Type B pancreatic cell (in vitro differentiated cells): ENCODE data around the gene HCFC2. TPM values are rescaled to one million over a fixed set of nuclear protein-coding genes. Genes with fewer than 3 reads are reported as not detected.

Experiments used
- DNase-seq: peaks from one replicate; pipeline ENCODE4 v3.0.0; 2021; ENCODE audit warnings: mixed read lengths; ENCODE audit not compliant: unreplicated experiment; ENCODE audit errors: extremely low spot score
- H3K27ac Mint-ChIP-seq: 2 replicates; pipeline ENCODE4 v1.8.0; 2021; ENCODE audit warnings: mild to moderate bottlenecking, mixed read lengths
- H3K27me3 Mint-ChIP-seq: 2 replicates; pipeline ENCODE4 v1.8.0; 2021; ENCODE audit warnings: mixed read lengths
- H3K36me3 Mint-ChIP-seq: 2 replicates; pipeline ENCODE4 v1.8.0; 2021; ENCODE audit warnings: mixed read lengths
- H3K4me1 Mint-ChIP-seq: one replicate; pipeline ENCODE4 v1.8.0; 2021; ENCODE audit warnings: mixed read lengths; ENCODE audit not compliant: unreplicated experiment
- H3K4me3 Mint-ChIP-seq: 2 replicates; pipeline ENCODE4 v1.8.0; 2021; ENCODE audit warnings: mild to moderate bottlenecking, mixed read lengths
- H3K9me3 Mint-ChIP-seq: 2 replicates; pipeline ENCODE4 v1.8.0; 2021; ENCODE audit warnings: mixed read lengths
- total RNA-seq: library from RNA; stranded (reverse); gene quantifications from 2 replicates; pipeline ENCODE4 v1.2.1, GENCODE V29; 2021; ENCODE audit warnings: low replicate concordance
- TF ChIP-seq, protein P1 (sequence below): fragments of 200-600 bp; sonication (generic); conservative IDR thresholded peaks from 2 replicates; pipeline ENCODE4 v1.5.0; 2021; ENCODE audit warnings: antibody characterized with exemption, mild to moderate bottlenecking

The HCFC2 gene
- total RNA-seq, 1 donor from 2014 or later = 11.2 TPM

DNA sequence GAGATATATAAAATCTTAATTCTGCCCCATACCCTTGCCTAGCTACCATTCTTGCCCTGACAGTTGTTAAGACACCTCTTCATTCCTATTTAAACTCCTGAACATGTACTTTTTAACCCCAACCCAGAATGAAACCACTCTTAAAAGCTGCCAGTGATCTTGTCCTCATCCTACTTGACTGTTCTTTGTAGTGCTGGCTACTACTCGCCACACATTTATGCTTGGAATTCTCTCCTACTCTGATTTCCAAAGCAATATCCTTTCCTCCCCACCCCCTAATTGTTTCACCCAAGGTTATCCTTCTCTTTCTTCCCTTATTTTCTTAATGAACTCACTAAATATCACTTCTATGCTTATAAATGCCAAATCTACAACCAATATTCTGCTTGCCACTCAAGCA, 69.5 kb downstream of the HCFC2 start:
- Mint-ChIP-seq H3K4me1 (peaks cover 30% of the 10 kb centered on the region), H3K27ac (no peak overlapping the region), H3K9me3 (no peaks in the 10 kb centered on the region), H3K36me3 (peaks cover 4% of the 10 kb centered on the region), H3K4me3 (no peak overlapping the region), H3K27me3 (no peaks in the 10 kb centered on the region)
- TF ChIP-seq, protein P1, sequence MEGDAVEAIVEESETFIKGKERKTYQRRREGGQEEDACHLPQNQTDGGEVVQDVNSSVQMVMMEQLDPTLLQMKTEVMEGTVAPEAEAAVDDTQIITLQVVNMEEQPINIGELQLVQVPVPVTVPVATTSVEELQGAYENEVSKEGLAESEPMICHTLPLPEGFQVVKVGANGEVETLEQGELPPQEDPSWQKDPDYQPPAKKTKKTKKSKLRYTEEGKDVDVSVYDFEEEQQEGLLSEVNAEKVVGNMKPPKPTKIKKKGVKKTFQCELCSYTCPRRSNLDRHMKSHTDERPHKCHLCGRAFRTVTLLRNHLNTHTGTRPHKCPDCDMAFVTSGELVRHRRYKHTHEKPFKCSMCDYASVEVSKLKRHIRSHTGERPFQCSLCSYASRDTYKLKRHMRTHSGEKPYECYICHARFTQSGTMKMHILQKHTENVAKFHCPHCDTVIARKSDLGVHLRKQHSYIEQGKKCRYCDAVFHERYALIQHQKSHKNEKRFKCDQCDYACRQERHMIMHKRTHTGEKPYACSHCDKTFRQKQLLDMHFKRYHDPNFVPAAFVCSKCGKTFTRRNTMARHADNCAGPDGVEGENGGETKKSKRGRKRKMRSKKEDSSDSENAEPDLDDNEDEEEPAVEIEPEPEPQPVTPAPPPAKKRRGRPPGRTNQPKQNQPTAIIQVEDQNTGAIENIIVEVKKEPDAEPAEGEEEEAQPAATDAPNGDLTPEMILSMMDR = no peak
- DNase-seq = no peak

DNA sequence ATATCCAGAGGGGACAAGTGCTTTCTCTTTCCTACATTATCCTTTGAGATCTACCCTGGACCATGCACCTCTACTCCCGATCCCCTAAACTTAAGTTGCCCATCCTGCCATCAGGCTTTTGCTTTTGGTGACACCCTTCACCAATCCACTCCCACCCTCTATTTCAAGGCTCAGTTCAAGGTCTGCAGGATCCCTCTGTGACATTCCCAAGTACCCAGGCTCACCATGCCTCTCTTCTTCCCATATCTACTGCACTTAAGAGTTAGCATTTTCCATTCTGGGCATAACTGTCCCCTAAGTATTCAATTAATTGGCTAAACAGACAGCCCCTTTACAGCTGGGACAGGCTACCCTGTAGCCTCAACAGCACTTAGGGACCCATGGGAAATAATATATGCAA, 70.6 kb downstream of the HCFC2 start:
- H3K36me3 Mint-ChIP-seq = peaks cover 4% of the 10 kb centered on the region
- no peaks in the 10 kb centered on the region for H3K9me3 Mint-ChIP-seq
- no peaks in the 10 kb centered on the region for H3K27me3 Mint-ChIP-seq
- H3K4me1 Mint-ChIP-seq = peaks cover 34% of the 10 kb centered on the region
- TF ChIP-seq, protein P1 = no peak
- DNase-seq = no peak
- H3K27ac Mint-ChIP-seq = no peak overlapping the region
- H3K4me3 Mint-ChIP-seq = no peak overlapping the region

DNA sequence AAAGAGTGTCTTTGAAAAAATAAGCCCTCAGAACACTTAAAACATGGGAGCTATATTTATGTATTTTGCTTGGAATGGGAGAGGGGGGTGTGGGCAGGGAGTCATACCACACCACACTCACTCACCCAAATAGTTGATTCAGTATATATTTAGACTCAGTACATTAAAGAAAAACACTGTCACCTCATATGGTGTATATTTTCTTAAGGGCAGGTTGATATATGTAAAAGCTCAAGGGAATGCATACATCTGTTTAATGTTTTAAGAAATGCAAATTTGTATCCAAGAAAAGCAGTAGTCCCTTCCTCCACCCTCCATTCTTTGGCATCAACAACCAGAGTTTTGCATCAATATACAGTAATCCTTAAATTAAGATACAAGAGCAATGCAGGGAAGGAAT, 72.2 kb downstream of the HCFC2 start:
- no peaks in the 10 kb centered on the region for H3K36me3 Mint-ChIP-seq
- H3K4me1 Mint-ChIP-seq = peaks cover 24% of the 10 kb centered on the region
- no peak for DNase-seq
- H3K4me3 Mint-ChIP-seq = peak overlapping the region; percentile 94
- TF ChIP-seq, protein P1 = no peak
- H3K9me3 Mint-ChIP-seq = no peaks in the 10 kb centered on the region
- no peaks in the 10 kb centered on the region for H3K27me3 Mint-ChIP-seq
- peak overlapping the region; percentile 91 for H3K27ac Mint-ChIP-seq

DNA sequence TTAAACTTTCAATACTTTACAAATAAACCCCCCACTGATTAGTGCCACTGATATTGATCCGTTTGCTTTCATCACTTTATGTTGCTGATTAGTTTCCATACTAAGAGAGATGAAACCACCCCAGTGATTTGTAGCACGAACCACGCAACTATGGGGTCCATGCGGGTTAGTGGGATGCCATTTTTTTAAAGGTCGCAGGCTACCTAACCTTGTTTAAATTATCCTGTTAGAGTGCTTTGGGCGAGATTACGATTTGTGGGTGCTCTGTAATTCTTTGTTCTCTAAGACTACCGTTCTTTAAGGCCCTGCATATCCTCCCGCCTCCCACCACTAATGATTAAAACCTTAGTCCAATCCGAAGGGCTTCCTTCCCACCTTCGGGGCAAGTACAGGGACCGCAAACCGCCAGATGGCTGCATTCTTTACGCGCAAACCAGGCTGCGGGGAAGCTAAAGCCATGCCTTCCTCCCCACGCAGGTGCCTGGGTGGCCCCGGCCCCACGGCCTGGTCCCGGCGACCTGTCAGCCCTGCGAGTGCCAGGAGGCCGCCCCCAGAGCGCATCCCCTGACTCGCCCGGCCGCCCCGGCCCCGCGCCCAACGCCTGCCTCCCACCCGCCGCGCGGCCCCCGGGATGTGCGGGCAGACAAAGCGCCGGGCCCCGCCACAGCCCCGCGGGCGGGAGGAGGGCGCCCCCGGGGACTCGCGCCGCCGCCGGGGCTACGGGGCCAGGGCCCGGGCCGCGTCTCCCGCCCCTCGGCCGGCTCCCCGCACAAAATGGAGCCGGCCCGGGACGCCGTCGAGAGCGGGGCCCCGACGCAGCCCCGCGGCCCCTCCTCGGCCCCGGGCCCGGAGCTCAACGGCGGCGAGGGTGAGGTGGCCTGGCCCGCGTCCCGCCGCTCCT, 72.9 kb downstream of the HCFC2 start:
- no peaks in the 10 kb centered on the region for H3K9me3 Mint-ChIP-seq
- H3K4me1 Mint-ChIP-seq = peaks cover 20% of the 10 kb centered on the region
- TF ChIP-seq, protein P1 = no peak
- H3K27me3 Mint-ChIP-seq = peaks cover 3% of the 10 kb centered on the region
- H3K4me3 Mint-ChIP-seq = peak overlapping the region; percentile 94
- peak; percentile 76 for DNase-seq
- no peaks in the 10 kb centered on the region for H3K36me3 Mint-ChIP-seq
- H3K27ac Mint-ChIP-seq = peak overlapping the region; percentile 91

DNA sequence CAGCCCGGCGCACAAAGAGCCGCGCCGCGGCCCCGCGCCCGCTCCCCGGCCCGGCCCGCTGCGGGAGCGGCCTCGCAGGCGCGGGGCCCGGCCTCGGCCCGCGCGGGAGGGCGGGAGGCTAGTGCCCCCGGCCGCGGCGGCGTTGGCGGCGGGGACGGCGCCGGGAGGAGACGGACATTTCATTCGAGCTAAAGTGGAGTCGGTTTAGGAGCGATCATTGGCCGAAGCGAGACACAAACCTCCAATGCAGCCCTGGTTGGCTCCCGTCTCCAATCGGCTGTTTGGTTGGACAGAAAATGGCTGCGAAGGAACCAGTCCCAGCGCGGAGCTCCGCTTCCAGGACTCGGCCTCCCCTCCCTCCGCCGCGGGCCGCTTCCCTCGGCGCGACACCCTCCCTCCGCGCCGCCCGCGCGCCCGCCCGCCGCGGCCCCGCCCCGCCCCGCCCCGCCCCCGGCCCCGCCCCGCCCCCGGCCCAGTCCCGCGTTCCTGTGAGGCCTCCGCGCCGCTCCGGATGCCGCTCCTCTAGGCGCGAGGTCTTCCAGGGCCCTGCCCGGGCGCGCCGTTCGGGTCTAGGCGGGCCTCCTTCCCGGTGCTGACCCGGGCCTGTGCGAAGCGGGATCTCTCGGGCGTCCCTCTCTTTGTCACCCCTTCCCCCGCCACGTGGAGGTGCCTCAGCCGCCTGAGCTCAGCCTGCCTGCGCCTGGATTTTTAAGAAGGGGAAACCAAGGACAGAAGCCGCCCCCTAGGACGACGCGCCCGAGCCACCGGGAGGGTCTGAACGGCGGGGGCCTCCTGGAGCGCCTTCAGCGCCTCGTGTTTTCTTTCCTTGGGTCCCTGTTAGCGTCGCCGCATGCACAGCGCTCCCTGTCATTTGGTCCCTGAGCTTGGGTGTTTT, 73.8 kb downstream of the HCFC2 start, which contains the start of gene NFYB:
Gene NFYB (minus strand): TSS at position 309 of the 895 bp plus-strand sequence. CDS start 2,757 bp downstream, outside the sequence.
- Mint-ChIP-seq H3K27me3 (peaks cover 7% of the 10 kb centered on the region), H3K27ac (peak within 1 kb of the TSS; percentile 91), H3K36me3 (no peaks in the 10 kb centered on the region), H3K4me3 (peak within 1 kb of the TSS; percentile 94), H3K4me1 (peaks cover 16% of the 10 kb centered on the region), H3K9me3 (no peaks in the 10 kb centered on the region)
- peak; percentile 92 for DNase-seq
- TF ChIP-seq, protein P1 = no peak
